HFFc6 (cell line): Measurements from ENCODE around the gene PLXND1. TPM values are rescaled to one million over a fixed set of nuclear protein-coding genes. Genes with fewer than 3 reads are reported as not detected.

Experiments used
- DNase-seq: peaks from one replicate; pipeline ENCODE4 v3.0.0-alpha.2; 2018
- H3K27ac Mint-ChIP-seq: 2 replicates; pipeline ENCODE4 v1.8.0; 2020; ENCODE audit warnings: mild to moderate bottlenecking, mixed read lengths
- H3K27me3 Mint-ChIP-seq: 2 replicates; pipeline ENCODE4 v1.8.0; 2021; ENCODE audit warnings: mild to moderate bottlenecking, moderate library complexity, mixed read lengths; ENCODE audit not compliant: insufficient read depth
- H3K36me3 Mint-ChIP-seq: 2 replicates; pipeline ENCODE4 v1.8.0; 2021; ENCODE audit warnings: low read depth, mixed read lengths
- H3K4me1 Mint-ChIP-seq: 2 replicates; pipeline ENCODE4 v1.8.0; 2020; ENCODE audit warnings: low read depth, mixed read lengths
- H3K4me3 Mint-ChIP-seq: 2 replicates; pipeline ENCODE4 v1.8.0; 2020; ENCODE audit warnings: mild to moderate bottlenecking, moderate library complexity, mixed read lengths
- H3K9me3 Mint-ChIP-seq: 2 replicates; pipeline ENCODE4 v1.8.0; 2020; ENCODE audit warnings: mild to moderate bottlenecking, mixed read lengths
- total RNA-seq, 6 experiments: library from RNA; stranded (reverse); fragmentation: NEBNext Ultra II Directional; extraction: Animal tissue kit (Norgen Biotek cat#: 25700); gene quantifications; 2 replicates in 1 of 6; 3 replicates in 5 of 6; pipeline ENCODE4 v1.2.3, GENCODE V29; 2021
- TF ChIP-seq, protein P1 (sequence below): fragments of 200-600 bp; sonication (generic); IDR thresholded peaks from 2 replicates; pipeline ENCODE4 v1.5.0; 2021; ENCODE audit warnings: antibody characterized with exemption, mild to moderate bottlenecking

PLXND1 gene
- total RNA-seq, 6 experiments from 2014 or later: 86.7 to 118 (median 108) TPM

- Mint-ChIP-seq H3K9me3 (no peaks in the 10 kb centered on the region), H3K27ac (no peak overlapping the region), H3K4me3 (no peak overlapping the region), H3K4me1 (peaks cover 31% of the 10 kb centered on the region), H3K36me3 (no peaks in the 10 kb centered on the region), H3K27me3 (peaks cover 3% of the 10 kb centered on the region)
- TF ChIP-seq, protein P1, sequence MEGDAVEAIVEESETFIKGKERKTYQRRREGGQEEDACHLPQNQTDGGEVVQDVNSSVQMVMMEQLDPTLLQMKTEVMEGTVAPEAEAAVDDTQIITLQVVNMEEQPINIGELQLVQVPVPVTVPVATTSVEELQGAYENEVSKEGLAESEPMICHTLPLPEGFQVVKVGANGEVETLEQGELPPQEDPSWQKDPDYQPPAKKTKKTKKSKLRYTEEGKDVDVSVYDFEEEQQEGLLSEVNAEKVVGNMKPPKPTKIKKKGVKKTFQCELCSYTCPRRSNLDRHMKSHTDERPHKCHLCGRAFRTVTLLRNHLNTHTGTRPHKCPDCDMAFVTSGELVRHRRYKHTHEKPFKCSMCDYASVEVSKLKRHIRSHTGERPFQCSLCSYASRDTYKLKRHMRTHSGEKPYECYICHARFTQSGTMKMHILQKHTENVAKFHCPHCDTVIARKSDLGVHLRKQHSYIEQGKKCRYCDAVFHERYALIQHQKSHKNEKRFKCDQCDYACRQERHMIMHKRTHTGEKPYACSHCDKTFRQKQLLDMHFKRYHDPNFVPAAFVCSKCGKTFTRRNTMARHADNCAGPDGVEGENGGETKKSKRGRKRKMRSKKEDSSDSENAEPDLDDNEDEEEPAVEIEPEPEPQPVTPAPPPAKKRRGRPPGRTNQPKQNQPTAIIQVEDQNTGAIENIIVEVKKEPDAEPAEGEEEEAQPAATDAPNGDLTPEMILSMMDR: no peak
- DNase-seq: no peak
These were observed 11.8 kb upstream of the PLXND1 start for GRCh38 chr3:129618186-129618820.

DNA sequence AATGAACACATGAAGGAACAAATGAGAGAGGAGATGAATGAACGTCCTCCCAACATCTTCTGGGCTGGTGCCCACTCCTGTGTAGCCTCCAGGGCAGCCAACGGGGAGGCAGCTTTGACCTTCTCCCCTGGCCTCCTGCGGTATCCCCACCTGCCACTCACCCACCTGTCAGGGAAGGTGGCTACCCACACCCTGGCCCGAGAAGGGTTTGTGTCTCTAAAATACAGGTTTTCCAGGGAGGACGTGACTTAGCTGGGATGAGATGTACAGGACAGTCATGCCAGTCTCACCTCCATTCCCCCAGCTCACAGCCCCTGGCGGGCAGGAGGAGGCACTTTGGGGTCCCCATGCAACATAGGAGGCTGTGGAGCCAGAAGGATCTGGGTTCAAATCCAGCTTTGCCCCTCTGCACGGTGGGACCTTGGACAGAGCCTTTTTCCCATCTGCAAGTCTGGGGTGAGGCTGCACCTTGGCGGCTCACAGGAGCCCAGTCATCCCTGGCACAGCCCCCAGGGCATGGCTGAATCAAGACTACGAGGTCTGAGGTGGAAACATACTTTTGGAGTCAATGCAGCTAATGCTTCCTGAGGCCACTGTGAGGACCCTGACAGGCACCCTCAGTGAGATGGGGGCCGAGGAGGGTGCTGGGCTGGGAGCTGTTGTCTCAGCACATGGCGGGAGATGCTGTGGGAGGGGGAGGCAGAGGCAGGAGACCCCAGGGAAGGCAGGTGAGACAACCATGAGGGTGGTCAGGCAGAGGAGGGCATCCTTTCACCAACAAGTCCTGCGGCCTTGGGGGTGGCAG lies 11.1 kb upstream of the PLXND1 start:
- Mint-ChIP-seq H3K9me3 (no peaks in the 10 kb centered on the region), H3K36me3 (no peaks in the 10 kb centered on the region), H3K27me3 (peaks cover 3% of the 10 kb centered on the region), H3K4me1 (peaks cover 37% of the 10 kb centered on the region), H3K4me3 (no peak overlapping the region), H3K27ac (no peak overlapping the region)
- DNase-seq: no peak
- TF ChIP-seq, protein P1: no peak

DNA sequence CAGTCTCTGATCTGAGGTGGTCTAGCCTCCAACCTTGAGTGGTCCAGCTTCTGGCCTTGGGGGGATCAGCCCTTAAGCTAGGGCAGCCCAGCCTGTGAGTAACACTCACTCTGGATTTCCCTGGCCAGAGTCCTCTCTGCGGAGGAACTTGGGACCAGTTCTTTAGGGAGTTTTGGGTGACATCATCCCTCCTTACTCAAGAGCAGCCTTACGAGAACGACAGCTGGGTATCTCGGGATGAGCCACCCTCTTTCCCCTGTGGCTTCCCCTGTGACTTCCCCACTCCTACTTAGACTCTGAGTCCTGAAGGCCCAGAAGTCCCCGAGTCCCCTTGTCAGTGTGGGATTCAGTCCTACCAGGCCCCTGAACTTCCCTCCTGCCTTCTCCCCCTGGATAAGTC lies 10.2 kb upstream of the PLXND1 start:
- Mint-ChIP-seq H3K36me3 (no peaks in the 10 kb centered on the region), H3K27ac (peak overlapping the region; percentile 4; the same call in 1 of the 2 replicates), H3K4me1 (peaks cover 46% of the 10 kb centered on the region), H3K27me3 (peaks cover 2% of the 10 kb centered on the region), H3K4me3 (no peak overlapping the region), H3K9me3 (no peaks in the 10 kb centered on the region)
- TF ChIP-seq, protein P1: no peak
- peak; percentile 44 for DNase-seq

DNA sequence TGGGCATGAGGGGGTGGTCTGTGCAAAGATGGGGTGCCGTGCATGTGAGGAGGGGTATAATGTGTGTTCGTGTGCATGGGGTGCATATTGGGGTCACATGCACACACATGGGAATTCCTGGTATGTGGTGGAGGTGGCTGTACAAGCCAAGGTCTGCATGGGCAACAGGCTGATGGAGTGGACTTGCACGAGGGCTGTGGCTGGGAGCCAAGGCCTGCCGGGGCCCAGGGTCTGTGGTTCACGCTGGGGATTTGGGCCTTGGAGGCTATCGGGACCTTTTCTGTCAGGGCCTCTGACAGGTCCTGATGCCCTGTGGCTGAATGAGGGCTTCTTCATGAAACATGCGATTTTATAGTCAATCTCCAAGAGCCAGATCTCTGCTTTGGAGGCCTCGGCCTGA lies 9.8 kb upstream of the PLXND1 start:
- Mint-ChIP-seq H3K27ac (no peak overlapping the region), H3K36me3 (no peaks in the 10 kb centered on the region), H3K9me3 (no peaks in the 10 kb centered on the region), H3K27me3 (no peaks in the 10 kb centered on the region; the same call in 1 of the 2 replicates), H3K4me1 (peaks cover 50% of the 10 kb centered on the region), H3K4me3 (no peak overlapping the region)
- TF ChIP-seq, protein P1: no peak
- DNase-seq: no peak

DNA sequence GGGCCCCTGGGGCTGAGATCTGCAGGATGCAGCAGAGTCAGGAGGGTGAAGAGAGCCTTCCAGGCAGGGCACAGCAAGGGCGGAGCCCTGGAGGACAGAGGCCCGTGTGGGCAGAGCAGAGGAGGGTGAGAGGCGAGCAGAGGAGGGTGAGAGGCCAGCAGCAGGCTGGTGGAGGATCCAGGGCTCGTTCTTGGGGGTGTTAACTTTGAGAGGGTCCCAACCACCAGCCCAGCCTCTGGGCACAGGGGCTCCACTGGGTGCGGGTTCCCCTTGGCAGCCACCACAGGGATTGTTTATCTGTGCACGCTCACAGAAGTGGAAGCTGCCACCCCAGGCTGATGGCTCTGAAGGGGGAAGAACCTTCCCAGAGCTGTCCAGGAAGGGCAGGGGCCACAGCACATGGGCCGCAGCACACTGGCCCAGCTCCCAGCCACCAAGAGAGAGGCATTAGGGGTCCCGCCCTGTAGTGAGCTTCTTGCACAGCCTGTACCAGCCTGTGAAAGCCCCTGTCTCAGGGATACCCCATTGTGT lies 9.3 kb upstream of the PLXND1 start:
- no peaks in the 10 kb centered on the region for H3K9me3 Mint-ChIP-seq
- no peak for DNase-seq
- TF ChIP-seq, protein P1: no peak
- no peak overlapping the region for H3K27ac Mint-ChIP-seq
- no peaks in the 10 kb centered on the region for H3K36me3 Mint-ChIP-seq
- H3K4me3 Mint-ChIP-seq: no peak overlapping the region
- H3K4me1 Mint-ChIP-seq: peaks cover 55% of the 10 kb centered on the region
- no peaks in the 10 kb centered on the region; the same call in 1 of the 2 replicates for H3K27me3 Mint-ChIP-seq
